ENCODE results near the gene HGF.
A peak's percentile ranks its signal among the peaks of the same experiment; 100 is the strongest.

Gene HGF

GRCh38 chr7:81682873-81683272 lies 87.0 kb downstream of the HGF start:
- Histone ChIP-seq H3K9me3 (ENCODE audit: control insufficient read depth, insufficient read depth, low read length) (no peaks in the 10 kb centered on the region), H3K36me3 (ENCODE audit: control insufficient read depth, insufficient read depth, low read length) (no peaks in the 10 kb centered on the region), H3K27me3 (ENCODE audit: control insufficient read depth, insufficient read depth, low read length) (no peaks in the 10 kb centered on the region), H3K4me3 (ENCODE audit: low read depth, low read length) (no peak overlapping the region), H3K27ac (ENCODE audit: low read depth, low read length) (no peak overlapping the region), H3K4me1 (ENCODE audit: control insufficient read depth, insufficient read depth, low read length) (no peaks in the 10 kb centered on the region), H3K9ac (ENCODE audit: low read depth, low read length) (no peak overlapping the region)

GRCh38 chr7:81680120-81680519 lies 89.7 kb downstream of the HGF start:
- no peak overlapping the region for H3K9ac ChIP-seq (ENCODE audit: low read depth, low read length)
- H3K4me1 ChIP-seq (ENCODE audit: control insufficient read depth, insufficient read depth, low read length), result peaks cover 8% of the 10 kb centered on the region; the same call in 1 of the 2 replicates
- no peaks in the 10 kb centered on the region for H3K36me3 ChIP-seq (ENCODE audit: control insufficient read depth, insufficient read depth, low read length)
- H3K9me3 ChIP-seq (ENCODE audit: control insufficient read depth, insufficient read depth, low read length), result no peaks in the 10 kb centered on the region
- no peak overlapping the region for H3K27ac ChIP-seq (ENCODE audit: low read depth, low read length)
- no peak overlapping the region for H3K4me3 ChIP-seq (ENCODE audit: low read depth, low read length)
- no peaks in the 10 kb centered on the region for H3K27me3 ChIP-seq (ENCODE audit: control insufficient read depth, insufficient read depth, low read length)

- Histone ChIP-seq H3K36me3 (ENCODE audit: control insufficient read depth, insufficient read depth, low read length) (no peaks in the 10 kb centered on the region), H3K4me1 (ENCODE audit: control insufficient read depth, insufficient read depth, low read length) (peaks cover 33% of the 10 kb centered on the region), H3K27ac (ENCODE audit: low read depth, low read length) (no peak overlapping the region), H3K4me3 (ENCODE audit: low read depth, low read length) (no peak overlapping the region), H3K9ac (ENCODE audit: low read depth, low read length) (no peak overlapping the region), H3K27me3 (ENCODE audit: control insufficient read depth, insufficient read depth, low read length) (no peaks in the 10 kb centered on the region), H3K9me3 (ENCODE audit: control insufficient read depth, insufficient read depth, low read length) (no peaks in the 10 kb centered on the region)
Observed at GRCh38 chr7:81676813-81677212, 93.0 kb downstream of the HGF start.

- no peaks in the 10 kb centered on the region for H3K27me3 ChIP-seq (ENCODE audit: control insufficient read depth, insufficient read depth, low read length)
Observed at GRCh38 chr7:81676105-81676811, 93.6 kb downstream of the HGF start.

GRCh38 chr7:81674431-81674830 lies 95.4 kb downstream of the HGF start:
- no peaks in the 10 kb centered on the region for H3K27me3 ChIP-seq (ENCODE audit: control insufficient read depth, insufficient read depth, low read length)

More at GRCh38 chr7:81676105-81676811, 93.6 kb downstream of the HGF start:
- Histone ChIP-seq H3K4me1 (ENCODE audit: control insufficient read depth, insufficient read depth, low read length) (peaks cover 38% of the 10 kb centered on the region), H3K4me3 (ENCODE audit: low read depth, low read length) (no peak overlapping the region), H3K27ac (ENCODE audit: low read depth, low read length) (no peak overlapping the region), H3K36me3 (ENCODE audit: control insufficient read depth, insufficient read depth, low read length) (no peaks in the 10 kb centered on the region), H3K9ac (ENCODE audit: low read depth, low read length) (no peak overlapping the region), H3K9me3 (ENCODE audit: control insufficient read depth, insufficient read depth, low read length) (no peaks in the 10 kb centered on the region)

GRCh38 chr7:81672872-81673271 lies 97.0 kb downstream of the HGF start:
- H3K27ac ChIP-seq (ENCODE audit: low read depth, low read length), result peak overlapping the region; percentile 71
- H3K27me3 ChIP-seq (ENCODE audit: control insufficient read depth, insufficient read depth, low read length), result no peaks in the 10 kb centered on the region
- no peaks in the 10 kb centered on the region for H3K9me3 ChIP-seq (ENCODE audit: control insufficient read depth, insufficient read depth, low read length)
- H3K4me3 ChIP-seq (ENCODE audit: low read depth, low read length), result 0 out of 2 replicates have a peak overlapping the region, but pooled peaks have one; percentile 30
- H3K36me3 ChIP-seq (ENCODE audit: control insufficient read depth, insufficient read depth, low read length), result no peaks in the 10 kb centered on the region
- no peak overlapping the region for H3K9ac ChIP-seq (ENCODE audit: low read depth, low read length)
- H3K4me1 ChIP-seq (ENCODE audit: control insufficient read depth, insufficient read depth, low read length), result peaks cover 54% of the 10 kb centered on the region

More at GRCh38 chr7:81674431-81674830, 95.4 kb downstream of the HGF start:
- Histone ChIP-seq H3K4me3 (ENCODE audit: low read depth, low read length) (no peak overlapping the region), H3K9ac (ENCODE audit: low read depth, low read length) (no peak overlapping the region), H3K9me3 (ENCODE audit: control insufficient read depth, insufficient read depth, low read length) (no peaks in the 10 kb centered on the region), H3K27ac (ENCODE audit: low read depth, low read length) (no peak overlapping the region), H3K4me1 (ENCODE audit: control insufficient read depth, insufficient read depth, low read length) (peaks cover 54% of the 10 kb centered on the region), H3K36me3 (ENCODE audit: control insufficient read depth, insufficient read depth, low read length) (no peaks in the 10 kb centered on the region)

GRCh38 chr7:81669476-81670105 lies 100.3 kb downstream of the HGF start:
- H3K27ac ChIP-seq (ENCODE audit: low read depth, low read length), result no peak overlapping the region
- H3K27me3 ChIP-seq (ENCODE audit: control insufficient read depth, insufficient read depth, low read length), result no peaks in the 10 kb centered on the region
- no peaks in the 10 kb centered on the region for H3K9me3 ChIP-seq (ENCODE audit: control insufficient read depth, insufficient read depth, low read length)
- H3K4me3 ChIP-seq (ENCODE audit: low read depth, low read length), result no peak overlapping the region
- peaks cover 65% of the 10 kb centered on the region for H3K4me1 ChIP-seq (ENCODE audit: control insufficient read depth, insufficient read depth, low read length)
- H3K36me3 ChIP-seq (ENCODE audit: control insufficient read depth, insufficient read depth, low read length), result no peaks in the 10 kb centered on the region
- no peak overlapping the region for H3K9ac ChIP-seq (ENCODE audit: low read depth, low read length)

GRCh38 chr7:81666209-81666608 lies 103.6 kb downstream of the HGF start:
- H3K9me3 ChIP-seq (ENCODE audit: control insufficient read depth, insufficient read depth, low read length), result no peaks in the 10 kb centered on the region
- H3K9ac ChIP-seq (ENCODE audit: low read depth, low read length), result no peak overlapping the region
- H3K27ac ChIP-seq (ENCODE audit: low read depth, low read length), result no peak overlapping the region
- no peaks in the 10 kb centered on the region for H3K36me3 ChIP-seq (ENCODE audit: control insufficient read depth, insufficient read depth, low read length)
- H3K4me3 ChIP-seq (ENCODE audit: low read depth, low read length), result no peak overlapping the region
- no peaks in the 10 kb centered on the region for H3K27me3 ChIP-seq (ENCODE audit: control insufficient read depth, insufficient read depth, low read length)
- H3K4me1 ChIP-seq (ENCODE audit: control insufficient read depth, insufficient read depth, low read length), result peaks cover 42% of the 10 kb centered on the region

GRCh38 chr7:81665236-81665635 lies 104.6 kb downstream of the HGF start:
- Histone ChIP-seq H3K9me3 (ENCODE audit: control insufficient read depth, insufficient read depth, low read length) (no peaks in the 10 kb centered on the region), H3K9ac (ENCODE audit: low read depth, low read length) (no peak overlapping the region), H3K27me3 (ENCODE audit: control insufficient read depth, insufficient read depth, low read length) (no peaks in the 10 kb centered on the region), H3K4me3 (ENCODE audit: low read depth, low read length) (no peak overlapping the region), H3K4me1 (ENCODE audit: control insufficient read depth, insufficient read depth, low read length) (peaks cover 42% of the 10 kb centered on the region), H3K27ac (ENCODE audit: low read depth, low read length) (no peak overlapping the region), H3K36me3 (ENCODE audit: control insufficient read depth, insufficient read depth, low read length) (no peaks in the 10 kb centered on the region)

- H3K4me1 ChIP-seq (ENCODE audit: control insufficient read depth, insufficient read depth, low read length), result peaks cover 42% of the 10 kb centered on the region
- no peaks in the 10 kb centered on the region for H3K36me3 ChIP-seq (ENCODE audit: control insufficient read depth, insufficient read depth, low read length)
- no peaks in the 10 kb centered on the region for H3K27me3 ChIP-seq (ENCODE audit: control insufficient read depth, insufficient read depth, low read length)
- no peaks in the 10 kb centered on the region for H3K9me3 ChIP-seq (ENCODE audit: control insufficient read depth, insufficient read depth, low read length)
- no peak overlapping the region for H3K9ac ChIP-seq (ENCODE audit: low read depth, low read length)
- no peak overlapping the region for H3K4me3 ChIP-seq (ENCODE audit: low read depth, low read length)
- H3K27ac ChIP-seq (ENCODE audit: low read depth, low read length), result no peak overlapping the region
Observed at GRCh38 chr7:81664304-81664703, 105.5 kb downstream of the HGF start.

- Histone ChIP-seq H3K36me3 (ENCODE audit: control insufficient read depth, insufficient read depth, low read length) (no peaks in the 10 kb centered on the region), H3K9me3 (ENCODE audit: control insufficient read depth, insufficient read depth, low read length) (no peaks in the 10 kb centered on the region), H3K27ac (ENCODE audit: low read depth, low read length) (no peak overlapping the region), H3K27me3 (ENCODE audit: control insufficient read depth, insufficient read depth, low read length) (no peaks in the 10 kb centered on the region), H3K9ac (ENCODE audit: low read depth, low read length) (no peak overlapping the region), H3K4me1 (ENCODE audit: control insufficient read depth, insufficient read depth, low read length) (peaks cover 42% of the 10 kb centered on the region), H3K4me3 (ENCODE audit: low read depth, low read length) (no peak overlapping the region)
Observed at GRCh38 chr7:81662531-81662930, 107.3 kb downstream of the HGF start.

Measured in HUES48 (cell line).